ENCODE results near the gene RMND1.

DNA sequence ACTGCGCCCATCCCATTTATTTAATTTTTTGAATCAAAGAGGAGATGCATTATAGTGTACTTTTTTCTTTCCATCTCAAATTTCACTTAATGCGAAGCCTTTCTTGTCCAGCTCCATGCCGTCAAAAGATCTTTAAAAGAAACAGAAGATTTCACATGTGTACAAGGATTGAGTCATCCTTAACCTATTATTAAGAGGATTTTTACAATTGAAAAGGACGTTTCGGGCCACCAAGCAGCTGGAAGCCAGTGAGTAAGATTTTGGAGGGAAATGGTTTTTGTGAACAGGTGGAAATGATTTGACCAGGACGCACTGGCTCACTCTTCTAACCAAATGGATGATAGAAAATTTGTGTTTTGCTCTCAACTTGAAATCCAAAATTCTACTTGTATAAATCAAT, 26.7 kb upstream of the RMND1 start:
- TF ChIP-seq, protein P1, sequence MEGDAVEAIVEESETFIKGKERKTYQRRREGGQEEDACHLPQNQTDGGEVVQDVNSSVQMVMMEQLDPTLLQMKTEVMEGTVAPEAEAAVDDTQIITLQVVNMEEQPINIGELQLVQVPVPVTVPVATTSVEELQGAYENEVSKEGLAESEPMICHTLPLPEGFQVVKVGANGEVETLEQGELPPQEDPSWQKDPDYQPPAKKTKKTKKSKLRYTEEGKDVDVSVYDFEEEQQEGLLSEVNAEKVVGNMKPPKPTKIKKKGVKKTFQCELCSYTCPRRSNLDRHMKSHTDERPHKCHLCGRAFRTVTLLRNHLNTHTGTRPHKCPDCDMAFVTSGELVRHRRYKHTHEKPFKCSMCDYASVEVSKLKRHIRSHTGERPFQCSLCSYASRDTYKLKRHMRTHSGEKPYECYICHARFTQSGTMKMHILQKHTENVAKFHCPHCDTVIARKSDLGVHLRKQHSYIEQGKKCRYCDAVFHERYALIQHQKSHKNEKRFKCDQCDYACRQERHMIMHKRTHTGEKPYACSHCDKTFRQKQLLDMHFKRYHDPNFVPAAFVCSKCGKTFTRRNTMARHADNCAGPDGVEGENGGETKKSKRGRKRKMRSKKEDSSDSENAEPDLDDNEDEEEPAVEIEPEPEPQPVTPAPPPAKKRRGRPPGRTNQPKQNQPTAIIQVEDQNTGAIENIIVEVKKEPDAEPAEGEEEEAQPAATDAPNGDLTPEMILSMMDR (IDR thresholded peaks at IDR 0.05): no peak
- TF ChIP-seq USF2 (CRISPR knock-in tag; IDR thresholded peaks at IDR 0.05): no peak
- TF ChIP-seq SOX15 (CRISPR knock-in tag; IDR thresholded peaks at IDR 0.05): no peak
- TF ChIP-seq SP1 (CRISPR knock-in tag; conservative IDR thresholded peaks at IDR 0.05): no peak
- TF ChIP-seq CREB1 (CRISPR knock-in tag; IDR thresholded peaks at IDR 0.05): no peak
- no peak for TF ChIP-seq ZSCAN18 (CRISPR knock-in tag; IDR thresholded peaks at IDR 0.05)
- no peak for TF ChIP-seq NFE2L1 (CRISPR knock-in tag; IDR thresholded peaks at IDR 0.05)
- TF ChIP-seq FOXP1 (CRISPR knock-in tag; IDR thresholded peaks at IDR 0.05; ENCODE audit: borderline replicate concordance): no peak
- no peak for TF ChIP-seq MXD4 (CRISPR knock-in tag; IDR thresholded peaks at IDR 0.05; ENCODE audit: borderline replicate concordance)
- TF ChIP-seq E2F1 (CRISPR knock-in tag; IDR thresholded peaks at IDR 0.05): no peak
- TF ChIP-seq ETV6 (CRISPR knock-in tag; IDR thresholded peaks at IDR 0.05): no peak
- TF ChIP-seq NR1H2 (CRISPR knock-in tag; IDR thresholded peaks at IDR 0.05): no peak

Data from WTC11 (cell line).